SH-SY5Y (cell line): ENCODE data around the gene ARSB.

Source experiments
- GATA2 ChIP-seq: IDR thresholded peaks from 2 replicates; pipeline ENCODE4 v1.6.1; 2011; ENCODE audit warnings: mild to moderate bottlenecking, low read depth, low read length
- GATA3 ChIP-seq: IDR thresholded peaks from 2 replicates; pipeline ENCODE4 v1.6.1; 2011; ENCODE audit warnings: low read depth, mild to moderate bottlenecking, low read length, moderate library complexity

- no peak for TF ChIP-seq GATA3
- peak; percentile 43; the same call in 1 of the 2 replicates for TF ChIP-seq GATA2
These were observed 37.7 kb upstream of the ARSB start for GRCh38 chr5:79022771-79023170.
